GM18858 (cell line): ENCODE measurements around the gene SERPINB7.
"Not testable (repeated sequence)": the region's sequence is repeated elsewhere in the genome, so short reads cannot be mapped to it uniquely, and the experiment has no call there.

Experiments
- ATAC-seq: cut with Tn5 transposase; IDR thresholded peaks from one replicate; pipeline ENCODE4 v1.9.1; 2021; ENCODE audit not compliant: unreplicated experiment

The SERPINB7 gene

GRCh38 chr18:63775166-63775730 lies at the start of gene SERPINB7:
Gene SERPINB7, plus strand, starts transcription at chr18:63775418. Its CDS starts 6,955 bp downstream, at chr18:63782373.
- no peak for ATAC-seq

GRCh38 chr18:63725682-63726480 lies 49.3 kb upstream of the SERPINB7 start:
- ATAC-seq = no peak

- no peak for ATAC-seq
These were observed 44.4 kb upstream of the SERPINB7 start for GRCh38 chr18:63730773-63731172.

- ATAC-seq = no peak
These were observed 44.0 kb upstream of the SERPINB7 start for GRCh38 chr18:63731215-63731614.

- ATAC-seq = no peak
These were observed 38.3 kb upstream of the SERPINB7 start for GRCh38 chr18:63736876-63737275.

GRCh38 chr18:63741769-63742168 lies 33.4 kb upstream of the SERPINB7 start:
- no peak for ATAC-seq

- no peak for ATAC-seq
These were observed 28.2 kb upstream of the SERPINB7 start for GRCh38 chr18:63747006-63747405.

- ATAC-seq = no peak
These were observed 25.7 kb upstream of the SERPINB7 start for GRCh38 chr18:63749489-63749888.

- no peak for ATAC-seq
These were observed 22.6 kb upstream of the SERPINB7 start for GRCh38 chr18:63752636-63753035.

GRCh38 chr18:63753676-63754075 lies 21.5 kb upstream of the SERPINB7 start:
- no peak for ATAC-seq

- ATAC-seq = no peak
These were observed 17.7 kb upstream of the SERPINB7 start for GRCh38 chr18:63757541-63757940.

- ATAC-seq = no peak
These were observed 16.5 kb upstream of the SERPINB7 start for GRCh38 chr18:63758615-63759240.

GRCh38 chr18:63759786-63760185 lies 15.4 kb upstream of the SERPINB7 start:
- ATAC-seq = not testable (repeated sequence)

GRCh38 chr18:63762518-63762917 lies 12.7 kb upstream of the SERPINB7 start:
- no peak for ATAC-seq

- ATAC-seq = no peak
These were observed 11.2 kb upstream of the SERPINB7 start for GRCh38 chr18:63763831-63764600.

GRCh38 chr18:63765837-63766236 lies 9.4 kb upstream of the SERPINB7 start:
- no peak for ATAC-seq

GRCh38 chr18:63773551-63773950 lies 1.7 kb upstream of the SERPINB7 start:
- ATAC-seq = no peak

GRCh38 chr18:63774511-63774910 lies 707 bp upstream of the SERPINB7 start:
- no peak for ATAC-seq

- ATAC-seq = no peak
These were observed 4.2 kb downstream of the SERPINB7 start for GRCh38 chr18:63779386-63779785.

GRCh38 chr18:63783394-63783793 lies 8.2 kb downstream of the SERPINB7 start:
- ATAC-seq = no peak

- ATAC-seq = no peak
These were observed 9.7 kb downstream of the SERPINB7 start for GRCh38 chr18:63784787-63785452.
